Adipose tissue (tissue), 3 donors: Measurements from ENCODE around the gene COL1A2. TPM values are rescaled to one million over a fixed set of nuclear protein-coding genes. Genes with fewer than 3 reads are reported as not detected.

ENCODE experiments used
- H3K27ac ChIP-seq: one replicate; pipeline ENCODE4 v1.5.1; 2013; ENCODE audit warnings: low read depth, low read length
- WGBS, 3 donors: extraction: QIAGEN DNeasy Blood & Tissue Kit; methylation state at CpG; one replicate each; pipeline ENCODE4 v1.1.7; 2013; 5-methylcytosine and 5-hydroxymethylcytosine counted together
- polyA plus RNA-seq, 3 donors: library from polyadenylated mRNA; stranded (reverse); fragments of 200-250 nt; gene quantifications; one replicate each; pipeline ENCODE4 v1.2.3, GENCODE V29; 2013
- donor health status: healthy with polysubstance abuse.
- donor health status: Bipolar disorder and iron deficiency.
- donor health status: healthy.

Gene COL1A2
- polyA plus RNA-seq, 3 donors = 42.3 to 486 (median 167) TPM

GRCh38 chr7:94446308-94446707 is 51.6 kb downstream of the COL1A2 start:
- 85 to 96% (median 95%) methylated on average over 5 of the region's 5 CpGs for WGBS, 3 donors

GRCh38 chr7:94449151-94449725 is 54.5 kb downstream of the COL1A2 start:
- no peak overlapping the region for H3K27ac ChIP-seq
- 43 to 55% (median 44%) methylated on average over 4 of the region's 4 CpGs for WGBS, 3 donors

More at GRCh38 chr7:94446308-94446707, 51.6 kb downstream of the COL1A2 start:
- H3K27ac ChIP-seq = no peak overlapping the region

GRCh38 chr7:94450044-94450697 is 55.5 kb downstream of the COL1A2 start:
- 87 to 90% (median 87%) methylated on average over 4 of the region's 4 CpGs for WGBS, 3 donors
- no peak overlapping the region for H3K27ac ChIP-seq

GRCh38 chr7:94451187-94451586 is 56.5 kb downstream of the COL1A2 start:
- 76 to 80% (median 78%) methylated on average over 4 of the region's 4 CpGs for WGBS, 3 donors
- no peak overlapping the region for H3K27ac ChIP-seq

- no peak overlapping the region for H3K27ac ChIP-seq
- 26 to 76% (median 75%) methylated on average over 3 of the region's 3 CpGs for WGBS, 3 donors
Observed at GRCh38 chr7:94452239-94452638, 57.5 kb downstream of the COL1A2 start.

- H3K27ac ChIP-seq = no peak overlapping the region
- 48 to 84% (median 59%) methylated on average over 2 of the region's 2 CpGs for WGBS, 3 donors
Observed at GRCh38 chr7:94453898-94454297, 59.2 kb downstream of the COL1A2 start.

- no peak overlapping the region for H3K27ac ChIP-seq
- 92 to 97% (median 96%) methylated on average over 4 of the region's 4 CpGs for WGBS, 3 donors
Observed at GRCh38 chr7:94458041-94458440, 63.3 kb downstream of the COL1A2 start.

- 33 to 75% (median 69%) methylated on average over 1 of the region's 1 CpG for WGBS, 3 donors
- H3K27ac ChIP-seq = no peak overlapping the region
Observed at GRCh38 chr7:94466516-94466915, 71.8 kb downstream of the COL1A2 start.

GRCh38 chr7:94471604-94472003 is 76.9 kb downstream of the COL1A2 start:
- WGBS, 3 donors = 88 to 95% (median 94%) methylated on average over 2 of the region's 2 CpGs
- H3K27ac ChIP-seq = no peak overlapping the region

GRCh38 chr7:94472608-94473007 is 77.9 kb downstream of the COL1A2 start:
- H3K27ac ChIP-seq = no peak overlapping the region
- WGBS, 3 donors = 88 to 90% (median 88%) methylated on average over 1 of the region's 1 CpG

GRCh38 chr7:94476251-94476840 is 81.7 kb downstream of the COL1A2 start:
- no peak overlapping the region for H3K27ac ChIP-seq
- WGBS, 3 donors = 85 to 92% (median 87%) methylated on average over 5 of the region's 5 CpGs

GRCh38 chr7:94477878-94478277 is 83.2 kb downstream of the COL1A2 start:
- WGBS, 3 donors = 24 to 74% (median 73%) methylated on average over 1 of the region's 1 CpG
- H3K27ac ChIP-seq = no peak overlapping the region

GRCh38 chr7:94478648-94479214 is 84.0 kb downstream of the COL1A2 start:
- 75 to 98% (median 95%) methylated on average over 3 of the region's 3 CpGs for WGBS, 3 donors
- H3K27ac ChIP-seq = no peak overlapping the region

Other genes starting within 250 kb of the COL1A2 start
- 10 to 100 TPM in 1 of 3 donors, 1 to 10 TPM in 2; 6.4 to 16.5 (median 8.8) TPM for gene CASD1, start 114.9 kb downstream of the COL1A2 start, polyA plus RNA-seq